ENCODE results near the gene HEXD.
"Not testable (repeated sequence)": the region's sequence is repeated elsewhere in the genome, so short reads cannot be mapped to it uniquely, and the experiment has no call there.

HEXD gene

GRCh38 chr17:82372249-82373071, 45.7 kb upstream of the HEXD start:
- no peaks in the 10 kb centered on the region; the same call in none of the 2 replicates for H3K27me3 ChIP-seq (replicated peaks; ENCODE audit: control insufficient read depth, insufficient read depth, low read length)
- no peak for TF ChIP-seq CTCF (IDR thresholded peaks at IDR 0.05; ENCODE audit: insufficient read depth, low read length, poor library complexity, severe bottlenecking)
- H3K4me3 ChIP-seq (replicated peaks; ENCODE audit: low read depth, low read length), result no peak overlapping the region
- no peak for DNase-seq (ENCODE audit: extremely low read depth, insufficient read length)
- no peaks in the 10 kb centered on the region for H3K36me3 ChIP-seq (ENCODE audit: control insufficient read depth, insufficient read depth, low read length)

- not testable (repeated sequence) for H3K4me3 ChIP-seq (replicated peaks; ENCODE audit: low read depth, low read length); H3K36me3 ChIP-seq (ENCODE audit: control insufficient read depth, insufficient read depth, low read length); DNase-seq (ENCODE audit: extremely low read depth, insufficient read length); H3K27me3 ChIP-seq (replicated peaks; ENCODE audit: control insufficient read depth, insufficient read depth, low read length)
Measured at GRCh38 chr17:82373072-82373452, 45.1 kb upstream of the HEXD start.

GRCh38 chr17:82373731-82374625, 44.2 kb upstream of the HEXD start:
- H3K36me3 ChIP-seq (ENCODE audit: control insufficient read depth, insufficient read depth, low read length), result no peaks in the 10 kb centered on the region
- no peak for DNase-seq (ENCODE audit: extremely low read depth, insufficient read length)
- no peak overlapping the region for H3K4me3 ChIP-seq (replicated peaks; ENCODE audit: low read depth, low read length)
- H3K27me3 ChIP-seq (replicated peaks; ENCODE audit: control insufficient read depth, insufficient read depth, low read length), result no peaks in the 10 kb centered on the region; the same call in none of the 2 replicates
- TF ChIP-seq CTCF (IDR thresholded peaks at IDR 0.05; ENCODE audit: insufficient read depth, low read length, poor library complexity, severe bottlenecking), result no peak

- Histone ChIP-seq H3K4me3 (replicated peaks; ENCODE audit: low read depth, low read length) (no peak overlapping the region), H3K27me3 (replicated peaks; ENCODE audit: control insufficient read depth, insufficient read depth, low read length) (no peaks in the 10 kb centered on the region; the same call in none of the 2 replicates), H3K36me3 (ENCODE audit: control insufficient read depth, insufficient read depth, low read length) (no peaks in the 10 kb centered on the region)
- TF ChIP-seq CTCF (IDR thresholded peaks at IDR 0.05; ENCODE audit: insufficient read depth, low read length, poor library complexity, severe bottlenecking), result no peak
- DNase-seq (ENCODE audit: extremely low read depth, insufficient read length), result no peak
Measured at GRCh38 chr17:82374626-82375331, 43.4 kb upstream of the HEXD start.

GRCh38 chr17:82375359-82376041, 42.6 kb upstream of the HEXD start:
- Histone ChIP-seq H3K27me3 (replicated peaks; ENCODE audit: control insufficient read depth, insufficient read depth, low read length) (no peaks in the 10 kb centered on the region; the same call in none of the 2 replicates), H3K4me3 (replicated peaks; ENCODE audit: low read depth, low read length) (no peak overlapping the region), H3K36me3 (ENCODE audit: control insufficient read depth, insufficient read depth, low read length) (no peaks in the 10 kb centered on the region)
- no peak for TF ChIP-seq CTCF (IDR thresholded peaks at IDR 0.05; ENCODE audit: insufficient read depth, low read length, poor library complexity, severe bottlenecking)
- DNase-seq (ENCODE audit: extremely low read depth, insufficient read length), result no peak
